ENCODE results near the gene HSD17B3. TPM values are rescaled to one million over a fixed set of nuclear protein-coding genes. Genes with fewer than 3 reads are reported as not detected.

HSD17B3 gene
- polyA plus RNA-seq, 1 donor from 2014 or later = not detected

GRCh38 chr9:96203867-96204501, 98.0 kb downstream of the HSD17B3 start:
- no peaks in the 10 kb centered on the region for H3K9me2 ChIP-seq (ENCODE audit: insufficient read depth, low read length)
- no peaks in the 10 kb centered on the region for H4K20me1 ChIP-seq (ENCODE audit: insufficient read depth)
- H3K4me2 ChIP-seq (ENCODE audit: low read length) = no peak overlapping the region
- H3K36me3 ChIP-seq (ENCODE audit: insufficient read depth, low read length) = no peaks in the 10 kb centered on the region
- H3K9ac ChIP-seq (ENCODE audit: low read length) = no peak overlapping the region
- no peak overlapping the region for H2AFZ ChIP-seq (ENCODE audit: low read depth, low read length)
- H3K9me3 ChIP-seq (ENCODE audit: low read length) = no peaks in the 10 kb centered on the region
- TF ChIP-seq EP300 (conservative IDR thresholded peaks at IDR 0.05; ENCODE audit: poor library complexity, severe bottlenecking) (no peak), POLR2AphosphoS5 (IDR thresholded peaks at IDR 0.05) (no peak), MXI1 (conservative IDR thresholded peaks at IDR 0.05; ENCODE audit: poor library complexity, severe bottlenecking) (no peak), REST (IDR thresholded peaks at IDR 0.05; ENCODE audit: borderline replicate concordance) (no peak), CTCF (IDR thresholded peaks at IDR 0.05; ENCODE audit: poor library complexity, severe bottlenecking) (no peak), RAD21 (conservative IDR thresholded peaks at IDR 0.05) (no peak), EZH2 (IDR thresholded peaks at IDR 0.05; ENCODE audit: borderline replicate concordance, insufficient read depth, low read length, poor library complexity, severe bottlenecking) (no peak), TAF1 (IDR thresholded peaks at IDR 0.05; ENCODE audit: low read depth) (no peak), SMC3 (conservative IDR thresholded peaks at IDR 0.05; ENCODE audit: poor library complexity) (no peak)
- no peak overlapping the region for H3K4me3 ChIP-seq (ENCODE audit: low read length)
- no peaks in the 10 kb centered on the region for H3K27me3 ChIP-seq (ENCODE audit: insufficient read depth, low read depth, low read length)
- no peaks in the 10 kb centered on the region for H3K79me2 ChIP-seq (replicated peaks; ENCODE audit: insufficient read depth, low read length)
- H3K27ac ChIP-seq (ENCODE audit: low read length) = no peak overlapping the region
- H3F3A ChIP-seq (ENCODE audit: insufficient read depth, low read length, poor library complexity, severe bottlenecking) = no peaks in the 10 kb centered on the region

GRCh38 chr9:96202971-96203780, 98.8 kb downstream of the HSD17B3 start:
- H3K9ac ChIP-seq (ENCODE audit: low read length) = no peak overlapping the region
- no peak for TF ChIP-seq CTCF (IDR thresholded peaks at IDR 0.05; ENCODE audit: poor library complexity, severe bottlenecking)
- TF ChIP-seq MXI1 (conservative IDR thresholded peaks at IDR 0.05; ENCODE audit: poor library complexity, severe bottlenecking) = no peak
- TF ChIP-seq REST (IDR thresholded peaks at IDR 0.05; ENCODE audit: borderline replicate concordance) = no peak
- no peak for TF ChIP-seq SMC3 (conservative IDR thresholded peaks at IDR 0.05; ENCODE audit: poor library complexity)
- TF ChIP-seq TAF1 (IDR thresholded peaks at IDR 0.05; ENCODE audit: low read depth) = no peak
- TF ChIP-seq EP300 (conservative IDR thresholded peaks at IDR 0.05; ENCODE audit: poor library complexity, severe bottlenecking) = no peak
- no peak for TF ChIP-seq EZH2 (IDR thresholded peaks at IDR 0.05; ENCODE audit: borderline replicate concordance, insufficient read depth, low read length, poor library complexity, severe bottlenecking)
- TF ChIP-seq POLR2AphosphoS5 (IDR thresholded peaks at IDR 0.05) = no peak
- no peak for TF ChIP-seq RAD21 (conservative IDR thresholded peaks at IDR 0.05)
- no peaks in the 10 kb centered on the region for H3K36me3 ChIP-seq (ENCODE audit: insufficient read depth, low read length)

More at GRCh38 chr9:96202971-96203780, 98.8 kb downstream of the HSD17B3 start:
- Histone ChIP-seq H3K9me3 (ENCODE audit: low read length) (no peaks in the 10 kb centered on the region), H3K4me2 (ENCODE audit: low read length) (no peak overlapping the region), H3K9me2 (ENCODE audit: insufficient read depth, low read length) (no peaks in the 10 kb centered on the region), H2AFZ (ENCODE audit: low read depth, low read length) (no peak overlapping the region), H3K4me3 (ENCODE audit: low read length) (no peak overlapping the region), H3K27ac (ENCODE audit: low read length) (no peak overlapping the region), H3K79me2 (replicated peaks; ENCODE audit: insufficient read depth, low read length) (no peaks in the 10 kb centered on the region), H4K20me1 (ENCODE audit: insufficient read depth) (no peaks in the 10 kb centered on the region), H3K27me3 (ENCODE audit: insufficient read depth, low read depth, low read length) (no peaks in the 10 kb centered on the region), H3F3A (ENCODE audit: insufficient read depth, low read length, poor library complexity, severe bottlenecking) (no peaks in the 10 kb centered on the region)
